Measurements from ENCODE around the gene ATXN3. TPM values are rescaled to one million over a fixed set of nuclear protein-coding genes. Genes with fewer than 3 reads are reported as not detected.

The ATXN3 gene
- total RNA-seq, 1 donor from 2014 or later: 50.4 TPM

GRCh38 chr14:92103363-92103989 is 2.9 kb downstream of the ATXN3 start:
- Histone ChIP-seq H3K4me3 (no peak overlapping the region), H3K9me3 (no peaks in the 10 kb centered on the region), H3K27me3 (no peaks in the 10 kb centered on the region), H3K27ac (no peak overlapping the region), H3K4me1 (peaks cover 40% of the 10 kb centered on the region), H3K36me3 (no peaks in the 10 kb centered on the region)
- DNase-seq: no peak
- intact Hi-C loops (cut with DNase I): no loop called here
- no peak for ATAC-seq
- TF ChIP-seq CTCF (IDR thresholded peaks at IDR 0.05): no peak

GRCh38 chr14:92099802-92100201 is 6.6 kb downstream of the ATXN3 start:
- TF ChIP-seq CTCF (IDR thresholded peaks at IDR 0.05): no peak
- DNase-seq (no peak), ATAC-seq (no peak)
- Histone ChIP-seq H3K4me3 (no peak overlapping the region), H3K36me3 (peaks cover 14% of the 10 kb centered on the region), H3K27ac (no peak overlapping the region), H3K27me3 (no peaks in the 10 kb centered on the region), H3K4me1 (peaks cover 29% of the 10 kb centered on the region), H3K9me3 (no peaks in the 10 kb centered on the region)
- intact Hi-C loops (cut with DNase I): no loop called here

- Histone ChIP-seq H3K27me3 (no peaks in the 10 kb centered on the region), H3K4me3 (no peak overlapping the region), H3K27ac (no peak overlapping the region), H3K9me3 (no peaks in the 10 kb centered on the region), H3K36me3 (peaks cover 59% of the 10 kb centered on the region), H3K4me1 (no peaks in the 10 kb centered on the region)
- DNase-seq (no peak), ATAC-seq (no peak)
- intact Hi-C loops (cut with DNase I): no loop called here
- no peak for TF ChIP-seq CTCF (IDR thresholded peaks at IDR 0.05)
Measured at GRCh38 chr14:92093320-92093719, 13.1 kb downstream of the ATXN3 start.

- no peak overlapping the region for H3K4me3 ChIP-seq
- H3K27ac ChIP-seq: no peak overlapping the region
- DNase-seq (no peak), ATAC-seq (no peak)
- H3K27me3 ChIP-seq: no peaks in the 10 kb centered on the region
- peaks cover 80% of the 10 kb centered on the region for H3K36me3 ChIP-seq
- H3K9me3 ChIP-seq: no peaks in the 10 kb centered on the region
- TF ChIP-seq CTCF (IDR thresholded peaks at IDR 0.05): no peak
- no peaks in the 10 kb centered on the region for H3K4me1 ChIP-seq
- intact Hi-C loops (cut with DNase I): no loop called here
Measured at GRCh38 chr14:92088494-92088893, 17.9 kb downstream of the ATXN3 start.

- no peak overlapping the region for H3K4me3 ChIP-seq
- intact Hi-C loops (cut with DNase I): no loop called here
Measured at GRCh38 chr14:92074555-92074954, 31.8 kb downstream of the ATXN3 start.

More at GRCh38 chr14:92074555-92074954, 31.8 kb downstream of the ATXN3 start:
- Histone ChIP-seq H3K36me3 (peaks cover 75% of the 10 kb centered on the region), H3K27me3 (no peaks in the 10 kb centered on the region), H3K9me3 (no peaks in the 10 kb centered on the region), H3K4me1 (no peaks in the 10 kb centered on the region), H3K27ac (no peak overlapping the region)
- DNase-seq: no peak
- no peak for TF ChIP-seq CTCF (IDR thresholded peaks at IDR 0.05)
- no peak for ATAC-seq

Data from upper lobe of right lung (tissue), 1 donor.